MV-4-11 (cell line): ENCODE results near the gene APOH.

Experiments used
- DNase-seq: peaks from one replicate; lab custom pipeline; 2025; lab: John Stamatoyannopoulos, UW

The APOH gene

DNA sequence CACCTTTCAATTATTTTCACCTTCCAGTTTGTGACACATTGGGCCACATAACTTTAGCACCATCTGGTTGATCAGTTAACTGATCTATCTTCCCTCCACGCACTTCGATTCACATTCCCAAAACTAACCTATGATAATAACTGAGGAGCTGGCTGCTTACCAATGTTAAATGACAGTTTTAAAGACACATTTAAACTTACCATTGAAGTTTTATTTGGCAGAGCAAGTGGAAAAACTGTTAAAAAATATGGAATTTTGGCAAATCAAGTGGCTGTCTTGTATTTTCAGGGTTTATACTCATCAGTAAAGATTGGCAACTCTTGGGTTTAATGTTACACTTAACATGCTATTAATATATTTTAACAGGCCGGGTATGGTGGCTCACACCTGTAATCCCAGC is 5.4 kb upstream of the APOH start:
- no peak for DNase-seq

DNA sequence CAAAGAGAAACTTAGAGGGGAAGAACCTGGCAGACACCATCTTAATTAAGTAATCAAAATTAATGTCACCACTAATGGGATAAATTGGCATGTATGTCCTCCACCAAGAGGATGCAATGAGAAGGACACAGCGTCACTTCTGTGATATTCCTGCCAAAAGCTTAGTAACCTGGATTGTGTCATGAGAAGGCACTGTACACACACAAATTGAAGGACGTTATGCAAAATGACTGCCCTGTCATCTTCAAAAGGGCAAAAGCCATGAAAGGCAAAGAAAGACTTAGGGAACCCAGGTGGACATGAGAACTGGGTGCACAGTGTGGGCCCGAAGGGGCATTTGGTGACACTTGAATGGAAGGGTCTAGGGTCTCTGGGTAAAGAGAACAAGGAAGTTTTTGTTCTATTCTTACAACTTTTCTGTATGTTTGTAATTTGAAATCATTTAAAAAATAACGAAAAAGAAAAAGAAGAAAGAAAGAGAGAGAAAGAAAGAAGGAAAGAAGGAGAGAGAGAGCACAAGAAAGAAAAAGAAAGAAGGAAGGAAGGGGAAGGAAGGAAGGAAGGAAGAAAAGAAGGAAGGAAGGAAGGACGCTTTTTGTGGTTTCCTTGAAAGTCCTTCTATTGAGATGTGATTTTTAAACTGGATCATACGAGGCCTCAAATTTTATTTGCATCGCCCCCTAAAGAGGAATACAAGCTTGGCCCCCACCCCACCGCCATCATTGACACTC is 4.0 kb upstream of the APOH start:
- DNase-seq: no peak

DNA sequence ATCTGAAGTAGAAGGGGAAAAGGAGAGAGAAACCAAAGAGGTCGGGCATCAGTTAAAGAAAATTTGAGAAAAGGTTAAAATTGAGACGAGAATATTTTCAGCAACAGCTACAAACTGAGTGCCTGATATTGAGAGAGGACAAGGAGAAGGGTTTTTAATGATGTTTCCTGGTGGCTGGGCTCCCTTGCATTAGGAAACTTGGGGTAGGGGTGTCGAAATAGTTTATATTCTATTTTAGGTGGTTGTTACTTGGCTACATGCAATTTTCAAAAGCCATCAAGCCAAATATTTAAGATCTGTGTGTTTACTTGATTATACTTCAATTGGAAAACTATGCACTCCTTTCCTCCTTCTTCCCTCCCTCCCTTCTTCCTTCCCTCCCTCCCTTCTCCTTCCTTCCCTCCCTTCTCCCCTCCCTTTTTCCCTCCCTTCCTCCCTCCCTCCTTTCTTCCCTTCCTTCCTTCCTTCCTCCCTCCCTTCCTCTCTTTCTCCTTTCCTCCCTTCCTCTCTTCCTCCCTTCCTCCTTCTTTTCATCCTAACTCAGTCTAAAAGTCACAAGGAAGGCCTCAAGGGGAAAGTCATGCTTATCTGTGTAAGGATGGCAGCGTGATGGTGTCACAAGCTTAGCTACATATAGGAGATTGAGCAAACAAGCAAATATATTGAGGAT is 1.8 kb upstream of the APOH start:
- peak; percentile 36 for DNase-seq

DNA sequence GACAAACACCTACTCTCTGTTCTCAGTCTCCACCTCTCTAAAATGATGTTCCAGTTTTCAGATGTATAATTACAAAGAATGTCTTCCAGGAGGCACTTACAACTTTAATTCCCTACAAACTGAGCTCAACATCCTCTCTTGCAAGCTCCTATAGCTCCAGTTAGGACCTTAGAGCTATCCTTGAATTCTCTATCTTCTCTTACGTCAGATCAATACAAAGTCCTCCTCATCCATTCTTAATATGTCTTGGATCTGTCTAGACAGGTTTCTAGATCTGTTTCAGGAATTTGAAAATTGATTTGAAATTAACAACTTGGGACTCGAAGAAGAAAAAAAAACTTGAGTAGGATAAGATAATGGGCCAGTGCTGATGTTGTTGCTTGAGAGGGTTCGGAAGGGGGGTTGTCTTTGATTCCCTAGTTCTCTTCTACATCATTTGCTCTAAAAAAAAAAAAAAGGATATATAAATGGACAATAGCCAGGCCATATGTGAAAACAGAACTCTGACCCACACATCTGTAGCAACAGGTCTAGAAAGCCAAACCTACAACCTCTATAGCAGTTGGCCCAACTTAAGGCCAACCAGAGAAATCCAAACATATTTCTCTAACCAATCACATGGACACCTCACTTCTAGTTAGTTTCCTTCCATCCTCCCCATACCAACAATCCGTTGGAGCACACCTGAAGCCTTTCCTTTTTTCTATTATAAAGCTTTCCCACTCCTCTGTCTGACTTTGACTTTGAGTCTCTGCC is 746 bp upstream of the APOH start:
- no peak for DNase-seq

DNA sequence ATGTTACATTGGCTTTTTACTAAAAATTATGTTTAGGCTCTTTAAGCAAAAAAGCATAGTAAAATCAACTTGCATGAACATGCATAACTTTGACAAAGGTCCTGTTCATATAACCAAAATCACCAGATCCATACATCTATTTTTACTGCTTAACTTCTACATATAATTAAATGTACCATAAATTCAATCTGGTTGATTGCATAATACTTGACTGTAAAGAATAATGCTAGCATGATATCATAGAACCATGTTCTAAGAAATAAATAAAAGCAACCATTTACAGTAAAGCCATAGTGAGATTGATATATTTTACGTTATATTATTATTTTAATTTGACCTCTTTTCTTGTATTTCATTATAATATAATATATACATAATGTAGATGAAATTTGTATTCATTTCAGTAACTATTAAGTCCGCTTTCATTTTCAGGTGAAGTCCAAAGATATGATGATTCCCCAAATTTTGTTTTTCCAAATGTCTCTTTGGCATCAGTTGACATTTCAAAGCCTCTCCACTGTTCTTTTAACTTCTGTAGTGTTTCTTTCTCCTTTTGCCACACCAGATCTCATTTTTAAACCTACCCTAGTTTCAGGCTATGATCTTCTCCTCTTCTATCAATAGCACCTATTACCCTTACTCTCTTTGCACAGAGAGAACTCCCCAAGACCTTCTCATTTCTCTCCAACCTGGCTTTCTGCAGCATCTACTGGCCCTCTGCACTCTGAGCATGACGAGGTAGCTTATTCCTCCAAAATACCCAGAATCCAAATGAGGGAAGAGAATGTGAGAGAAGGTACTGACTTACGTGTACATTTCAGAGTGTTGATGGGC is 1.8 kb downstream of the APOH start:
- DNase-seq: no peak

DNA sequence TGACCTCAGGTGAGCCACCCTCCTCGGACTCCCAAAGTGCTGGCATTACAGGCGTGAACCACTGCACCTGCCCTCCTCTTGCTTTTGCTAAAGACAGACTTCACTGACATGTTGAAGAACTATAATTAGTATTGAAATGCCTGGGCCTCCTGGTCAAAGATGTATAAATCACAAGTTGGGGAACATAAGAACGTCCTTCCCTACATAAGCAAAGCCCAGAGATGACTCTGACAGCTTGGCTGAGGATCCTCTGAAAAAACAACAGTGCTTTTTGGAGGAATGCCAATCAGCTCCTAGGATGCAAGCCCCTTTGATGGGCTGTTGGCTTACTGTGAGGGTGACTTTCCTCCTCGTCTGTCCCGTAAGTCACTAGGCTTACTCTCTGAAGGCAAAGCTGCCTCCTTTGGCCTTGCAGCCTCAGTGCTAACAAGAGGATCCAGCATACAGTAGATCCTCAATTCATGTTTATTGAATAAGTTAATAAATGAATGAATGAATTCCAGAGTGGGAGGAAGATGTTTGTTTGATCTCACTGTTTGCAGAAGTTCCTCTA is 6.3 kb downstream of the APOH start:
- no peak for DNase-seq

DNA sequence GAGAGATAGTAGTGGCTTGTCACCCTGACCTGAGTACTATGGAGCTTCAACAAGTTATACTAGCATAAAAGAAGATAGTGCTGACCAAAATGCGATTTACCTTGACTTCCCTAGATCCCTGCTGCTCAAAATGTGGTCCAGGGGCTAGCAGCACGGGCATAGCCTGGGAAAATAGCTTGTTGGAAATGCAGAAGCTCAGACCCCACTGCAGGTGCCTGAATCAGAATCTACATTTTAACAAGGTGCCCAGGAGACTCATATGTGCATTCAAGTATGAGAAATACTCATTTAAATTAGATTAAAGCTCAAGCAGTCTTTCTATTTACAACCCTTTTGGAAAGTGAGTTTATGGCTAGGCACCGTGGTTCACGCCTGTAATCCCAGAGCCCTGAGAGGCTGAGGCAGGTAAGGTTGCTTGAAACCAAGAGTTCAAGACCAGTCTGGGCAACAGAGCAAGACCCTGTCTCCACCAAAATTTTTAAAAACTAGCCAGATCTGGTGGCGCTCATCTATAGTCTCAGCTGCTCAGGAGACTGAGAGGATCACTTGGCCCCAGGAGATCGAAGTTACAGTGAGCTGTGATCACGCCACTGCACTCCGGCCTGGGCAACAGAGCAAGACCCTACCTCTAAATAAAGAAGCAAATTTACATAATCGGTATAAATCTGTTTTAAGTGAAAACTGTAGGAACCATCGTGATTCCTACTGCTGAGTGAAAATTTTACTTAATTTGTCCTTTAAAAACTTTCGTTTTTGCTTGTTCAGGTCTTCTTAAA is 7.3 kb downstream of the APOH start:
- DNase-seq: no peak

DNA sequence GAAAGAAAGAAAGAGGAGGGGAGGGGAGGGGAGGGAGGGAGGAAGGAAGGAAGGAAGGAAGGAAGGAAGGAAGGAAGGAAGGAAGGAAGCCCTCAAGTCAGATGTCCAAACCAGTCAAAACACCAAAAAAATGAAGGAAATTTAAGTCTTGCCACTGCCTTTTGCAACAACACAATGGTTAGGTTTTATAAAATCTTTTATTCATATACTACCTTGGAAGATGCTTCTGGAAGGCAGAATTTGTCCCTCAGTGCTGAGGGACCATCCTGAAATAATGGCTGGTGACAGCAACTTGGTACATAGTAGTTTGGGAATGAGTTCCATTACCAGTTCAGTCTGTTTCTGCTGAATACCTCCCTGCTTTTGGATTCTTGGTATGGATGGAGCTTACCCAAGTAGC is 7.9 kb downstream of the APOH start:
- no peak for DNase-seq

DNA sequence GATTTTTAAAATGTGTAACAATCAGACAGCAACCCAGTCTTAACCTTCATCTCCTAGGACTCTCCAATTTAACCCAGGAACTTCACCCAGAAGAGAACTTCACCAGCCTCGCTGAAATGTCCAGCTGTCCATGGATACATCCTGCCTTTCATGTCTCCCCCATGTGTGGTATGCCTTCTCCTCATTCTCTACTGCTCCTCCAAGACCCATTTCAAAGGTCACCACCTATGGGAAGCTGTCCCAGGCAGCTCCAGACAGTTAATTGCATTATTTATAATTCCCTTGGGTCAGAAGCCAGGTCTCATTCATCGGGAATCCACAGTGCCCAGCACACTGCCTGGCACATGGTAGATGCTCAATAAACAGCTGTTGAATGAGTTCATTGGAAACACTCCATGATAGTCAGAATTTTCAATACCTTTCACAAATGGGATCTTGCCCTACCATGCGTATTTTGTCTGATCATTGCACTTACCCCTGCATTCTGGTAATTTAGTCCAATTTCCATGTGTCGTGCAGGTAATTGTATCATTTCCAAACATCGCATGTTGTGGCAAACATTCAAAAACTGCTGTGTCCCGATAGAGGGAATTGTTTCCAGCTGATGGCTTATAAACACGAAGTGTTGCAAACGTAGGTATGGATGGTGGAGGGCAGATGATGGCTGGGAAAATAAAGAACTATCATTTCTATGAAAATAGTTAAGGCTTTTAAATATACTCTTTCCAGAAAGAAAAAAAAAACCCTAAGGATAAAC is 9.0 kb downstream of the APOH start:
- no peak for DNase-seq

DNA sequence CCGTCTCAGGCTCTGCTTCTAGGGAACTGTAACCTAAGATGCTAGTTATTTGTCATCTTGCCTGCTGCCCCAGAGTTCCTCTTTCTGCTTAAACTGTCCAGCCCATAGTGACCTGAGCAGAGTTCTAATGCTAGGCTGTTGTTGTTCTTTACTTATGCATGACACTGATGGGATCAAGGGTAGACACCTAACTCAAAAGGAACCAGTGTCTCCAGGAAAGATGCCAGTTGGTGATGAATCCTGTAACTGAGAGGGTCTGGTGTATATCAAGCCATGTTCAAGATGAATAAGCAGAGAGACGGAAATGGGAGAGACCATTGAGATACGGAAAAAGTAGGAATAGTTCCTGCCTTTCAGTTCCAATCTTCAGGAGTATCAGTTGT is 13.7 kb downstream of the APOH start:
- DNase-seq: peak; percentile 2

DNA sequence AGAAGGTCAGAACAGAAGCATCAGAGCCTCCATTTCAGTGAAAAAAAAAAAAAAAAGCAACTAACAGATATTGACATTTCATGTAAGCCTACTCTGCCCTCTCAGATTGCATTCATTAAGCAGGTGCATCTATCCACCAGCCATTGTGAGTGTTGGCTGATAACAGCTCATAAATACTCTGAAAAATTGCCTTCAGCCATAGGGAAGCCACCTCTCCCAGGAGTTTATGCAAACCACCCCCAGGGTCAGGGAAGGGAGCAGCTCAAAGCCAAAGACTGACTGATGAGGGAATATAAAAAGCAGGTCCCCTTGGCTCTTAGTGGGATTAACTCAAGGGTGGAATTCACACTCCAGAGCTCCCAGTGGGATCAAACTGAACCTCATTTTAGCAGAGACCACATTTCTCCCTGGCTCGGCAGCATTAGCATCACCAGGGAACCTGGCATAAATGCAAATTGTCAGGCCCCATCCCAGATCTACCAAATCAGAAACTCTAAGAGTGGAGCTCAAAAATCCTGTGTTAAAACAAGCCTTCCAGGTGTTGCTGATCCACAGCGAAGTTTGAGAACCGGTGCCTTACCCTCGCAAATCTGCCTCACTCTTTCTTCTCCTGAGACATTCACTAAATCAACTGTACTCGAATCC is 14.2 kb downstream of the APOH start:
- no peak for DNase-seq

DNA sequence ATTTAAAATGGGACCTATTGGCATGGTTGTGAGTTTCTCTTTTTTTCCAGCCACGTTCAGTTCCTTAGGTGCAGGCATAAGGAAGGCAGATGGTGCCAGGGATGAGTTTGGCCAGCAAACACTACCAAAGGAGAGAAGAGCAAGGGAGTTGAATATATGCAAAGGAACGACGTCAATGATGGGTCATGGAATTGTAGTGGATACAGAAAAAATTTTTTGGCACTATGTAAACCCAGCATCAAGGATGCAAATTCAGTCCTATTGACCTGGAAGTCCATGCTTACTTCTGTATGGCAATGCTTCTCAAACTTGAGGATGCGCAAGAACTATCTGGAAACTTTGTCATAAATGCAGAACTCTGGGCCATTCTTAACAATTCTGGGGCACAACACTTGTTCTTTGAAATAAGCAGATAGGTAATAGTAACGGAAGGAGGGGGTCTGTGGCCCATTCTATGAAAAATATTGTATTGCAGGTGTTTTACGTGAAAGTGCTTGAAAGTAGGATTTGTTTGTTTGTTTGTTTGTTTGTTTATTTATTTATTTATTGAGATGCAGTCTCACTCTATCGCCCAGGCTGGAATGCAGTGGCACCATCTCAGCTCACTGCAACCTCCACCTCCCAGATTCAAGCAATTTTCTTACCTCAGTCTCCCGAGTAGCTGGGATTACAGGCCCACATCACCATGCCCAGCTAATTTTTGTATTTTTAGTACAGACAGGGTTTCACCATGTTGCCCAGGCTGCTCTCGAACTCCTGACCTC is 18.0 kb downstream of the APOH start:
- DNase-seq: no peak

DNA sequence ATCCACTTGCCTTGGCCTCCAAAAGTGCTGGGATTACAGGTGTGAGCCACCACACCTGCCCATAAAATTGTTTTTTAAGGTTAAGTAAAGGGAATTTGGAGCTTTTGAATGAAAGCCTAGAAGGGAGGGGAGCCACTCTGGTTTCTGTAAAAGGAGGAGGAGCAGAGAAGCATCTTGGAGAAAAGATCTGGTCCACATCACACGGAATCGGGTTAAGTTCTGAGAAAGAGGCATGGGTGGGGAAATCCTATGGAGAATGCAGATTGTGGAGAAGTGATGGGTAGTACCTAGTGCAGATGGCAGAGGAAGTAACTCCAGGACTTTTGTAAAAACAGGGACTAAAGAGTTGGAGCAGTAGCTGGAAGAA is 19.0 kb downstream of the APOH start:
- DNase-seq: no peak

DNA sequence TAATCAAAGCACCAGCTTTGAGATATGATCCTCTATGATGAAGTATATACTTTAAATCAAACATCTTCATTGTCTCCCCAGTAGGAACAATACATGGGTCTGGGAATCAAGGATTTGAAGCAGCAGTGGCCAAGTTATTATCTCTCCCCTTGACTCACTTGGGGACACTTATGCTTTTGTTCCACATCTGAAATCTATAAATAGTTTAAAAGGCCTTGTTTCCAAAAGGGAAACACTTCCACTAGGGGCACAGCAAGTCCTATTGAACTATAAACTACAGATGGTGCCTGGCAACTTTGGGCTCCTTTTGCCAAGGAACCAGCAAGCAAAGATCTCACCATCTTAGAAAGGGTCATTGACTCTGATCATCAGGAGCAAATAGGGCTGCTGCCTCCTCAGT is 21.3 kb downstream of the APOH start:
- no peak for DNase-seq

DNA sequence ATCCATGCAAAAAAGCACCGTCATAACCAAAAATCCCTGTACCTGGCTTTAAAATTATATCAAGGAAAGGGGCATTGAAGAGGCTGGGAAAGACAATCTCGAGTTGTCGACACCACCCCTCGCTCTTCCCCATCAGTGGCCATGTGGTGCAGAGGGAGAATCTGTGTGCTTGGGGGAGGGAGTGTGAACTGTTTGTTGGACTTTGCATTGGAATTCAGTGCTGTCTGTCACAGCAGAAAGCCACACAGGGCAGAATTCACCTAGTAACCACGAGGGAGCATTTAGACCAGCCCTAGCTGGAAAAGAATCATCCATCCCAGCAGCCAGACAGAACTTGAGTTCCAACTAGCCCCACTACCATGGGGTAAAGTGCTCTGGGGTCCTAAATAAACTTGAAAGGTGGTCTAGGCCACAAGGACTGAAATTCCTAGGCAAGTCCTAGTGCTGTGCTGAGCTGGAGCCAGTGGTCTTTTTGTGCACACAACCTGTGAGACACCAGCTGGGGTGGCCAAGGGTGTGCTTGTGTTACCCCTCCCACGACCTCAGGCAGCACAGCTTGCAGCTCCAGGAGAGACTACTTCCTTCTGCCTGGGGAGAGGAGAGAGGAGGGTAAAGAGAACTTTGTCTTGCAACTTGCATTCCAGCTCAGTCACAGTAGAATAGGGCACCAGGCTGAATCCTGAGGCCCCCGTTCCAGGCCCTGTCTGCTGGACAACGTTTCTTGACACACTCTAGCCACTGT is 25.8 kb downstream of the APOH start:
- DNase-seq: no peak

DNA sequence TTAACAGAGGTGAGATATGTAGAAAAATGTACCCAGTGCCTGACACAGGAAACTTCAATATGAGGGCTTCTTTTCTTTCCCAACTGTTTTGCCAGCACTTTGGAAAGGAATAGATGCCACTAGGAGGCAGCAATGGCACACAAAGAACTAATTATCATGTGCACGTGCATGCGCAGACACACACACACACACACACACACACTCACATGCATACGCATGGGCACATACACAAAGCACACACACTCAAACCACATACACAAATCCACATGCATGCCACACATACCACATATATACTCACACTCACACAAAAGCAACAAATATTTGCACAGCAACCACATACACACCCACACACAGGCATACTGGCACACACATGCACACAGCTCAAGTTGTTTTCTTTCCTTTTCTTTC is 28.5 kb downstream of the APOH start:
- DNase-seq: peak; percentile 69

DNA sequence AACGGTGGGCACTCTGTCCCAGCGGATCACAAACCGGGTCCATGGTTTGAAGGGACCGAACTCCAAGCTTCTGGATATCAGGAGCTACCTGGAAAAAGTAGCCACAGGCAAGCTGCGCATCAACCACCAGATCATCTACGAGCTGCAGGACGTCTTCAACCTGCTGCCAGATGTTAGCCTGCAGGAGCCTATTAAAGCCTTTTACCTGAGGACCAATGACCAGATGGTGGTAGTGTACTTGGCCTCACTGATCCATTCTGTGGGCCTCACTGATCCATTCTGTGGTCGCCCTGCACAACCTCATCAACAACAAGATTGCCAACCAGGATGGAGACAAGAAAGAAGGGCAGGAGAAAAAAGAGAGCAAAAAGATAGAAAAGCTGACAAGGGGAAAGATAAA is 31.0 kb downstream of the APOH start:
- no peak for DNase-seq

DNA sequence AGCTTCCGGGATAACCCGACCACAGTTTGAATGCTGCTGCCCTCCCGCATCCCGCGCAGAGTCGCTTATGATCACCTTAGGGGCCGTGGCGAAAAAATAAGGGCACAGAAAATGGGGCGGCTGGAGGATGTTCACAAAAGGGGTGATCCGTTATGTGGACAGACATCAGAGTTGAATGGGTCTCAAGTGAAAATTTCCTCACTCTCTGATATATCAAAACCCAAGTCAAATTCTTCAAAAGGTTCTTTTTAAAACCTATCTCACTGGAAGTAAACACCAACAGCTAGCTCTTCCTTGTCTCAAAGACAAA is 36.9 kb downstream of the APOH start:
- no peak for DNase-seq
